Left lung (tissue), 10 donors: ENCODE results near the gene PRRX2. TPM values are rescaled to one million over a fixed set of nuclear protein-coding genes. Genes with fewer than 3 reads are reported as not detected.
A peak's percentile ranks its signal among the peaks of the same experiment; 100 is the strongest.

ENCODE experiments used
- ATAC-seq: fragments of 200-7000 bp; cut with Tn5 transposase; one replicate; pipeline ENCODE4 v1.9.1; 2020; ENCODE audit warnings: moderate library complexity
- DNase-seq, 4 donors: peaks; one replicate each; pipeline ENCODE4 v3.0.0-alpha.2; 2013 to 2020
- H3K27ac ChIP-seq, 2 donors: fragments of 200-600 bp; sonication (generic) in 1 of 2; one replicate each; pipeline versions ENCODE4 v1.5.0 to v1.8.0; 2020 to 2021
- H3K27me3 ChIP-seq, 2 donors: fragments of 200-600 bp; sonication (generic) in 1 of 2; one replicate each; pipeline versions ENCODE4 v1.5.0 to v1.8.0; 2020 to 2021
- H3K36me3 ChIP-seq, 2 donors: fragments of 200-600 bp; sonication (generic) in 1 of 2; one replicate each; pipeline versions ENCODE4 v1.5.0 to v1.8.0; 2020 to 2021
- H3K4me1 ChIP-seq, 2 donors: fragments of 200-600 bp; one replicate each; pipeline ENCODE4 v1.8.0; 2021
- H3K4me3 ChIP-seq, 2 donors: fragments of 200-600 bp; sonication (generic) in 1 of 2; one replicate each; pipeline versions ENCODE4 v1.5.0 to v1.8.0; 2020 to 2021; ENCODE audit warnings: mild to moderate bottlenecking in 1 of 2
- H3K9me3 ChIP-seq, 2 donors: fragments of 200-600 bp; sonication (generic) in 1 of 2; one replicate each; pipeline versions ENCODE4 v1.5.0 to v1.8.0; 2020 to 2021
- CTCF ChIP-seq, 2 donors: fragments of 200-600 bp; sonication (generic) in 1 of 2; IDR thresholded peaks; one replicate each; pipeline versions ENCODE4 v1.5.0 to v1.8.0; 2021; ENCODE audit warnings: antibody characterized with exemption in 2 of 2
- intact Hi-C, 2 donors: fragments of 100-400 bp; cut with DNase I; formaldehyde crosslinking; loops; one replicate each; pipeline versions ENCODE4 v1.11.2 to v1.14.2; 2022
- polyA plus RNA-seq, 6 donors: library from polyadenylated mRNA; unstranded; fragments of 120-200 nt; gene quantifications; one replicate each; pipeline ENCODE4 v1.2.1, GENCODE V29; 2013; ENCODE audit not compliant: insufficient read length in 6 of 6
- total RNA-seq, 2 donors: library from RNA; stranded (reverse); fragmentation: NEBNext Ultra II Directional; extraction: Animal tissue kit (Norgen Biotek cat#: 25700); gene quantifications; one replicate each; pipeline ENCODE4 v1.2.1, GENCODE V29; 2021
- donor health status: DM: no; HTN: yes; CAD: no.
- donor health status: DM: no; HTN: no; CAD: no.

PRRX2 gene
- total and polyA plus RNA-seq, 8 donors: 0.56 to 5.6 (median 1.0) TPM

DNA sequence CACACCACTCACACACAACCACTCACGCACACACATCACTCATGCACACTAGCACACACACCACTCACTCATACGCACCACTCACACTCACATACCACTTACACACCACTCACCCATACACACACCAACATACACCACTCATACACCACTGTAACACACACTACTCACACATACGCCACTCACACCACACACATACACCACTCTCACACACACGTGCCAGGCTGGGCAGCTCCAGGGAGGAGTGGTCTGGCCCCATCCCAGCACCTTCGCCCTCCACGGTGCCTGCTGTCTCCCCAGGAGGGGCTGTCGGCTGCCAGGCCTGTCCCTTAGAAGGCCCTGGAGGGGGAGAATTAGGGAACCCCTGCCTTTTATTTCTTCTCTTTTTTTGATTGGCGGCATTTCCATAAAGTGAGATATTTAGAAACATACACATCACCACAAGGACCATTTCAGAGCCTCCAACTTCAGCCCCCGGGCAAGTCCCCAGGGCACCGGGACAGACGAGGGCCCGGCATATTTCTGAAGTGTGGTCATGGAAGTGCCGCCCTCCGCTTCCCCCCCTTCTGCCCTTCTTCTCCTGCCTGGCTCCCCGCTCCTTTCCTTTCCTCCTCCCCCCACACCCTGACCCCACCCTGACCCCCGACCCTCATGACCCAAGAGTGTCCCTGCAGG lies 17.2 kb upstream of the PRRX2 start:
- Histone ChIP-seq H3K4me3 (no peak overlapping the region), H3K9me3 (no peaks in the 10 kb centered on the region), H3K27me3 (no peaks in the 10 kb centered on the region), H3K27ac (no peak overlapping the region), H3K4me1 (no peaks in the 10 kb centered on the region), H3K36me3 (no peaks in the 10 kb centered on the region)
- TF ChIP-seq CTCF (IDR thresholded peaks at IDR 0.05): no peak
- intact Hi-C loops: loop anchor here in 1 of 2 donors (5.0 kb wide), 1 partner anchor 139 kb away; no protein-coding TSS in a partner anchor
- DNase-seq (no peak), ATAC-seq (no peak)

DNA sequence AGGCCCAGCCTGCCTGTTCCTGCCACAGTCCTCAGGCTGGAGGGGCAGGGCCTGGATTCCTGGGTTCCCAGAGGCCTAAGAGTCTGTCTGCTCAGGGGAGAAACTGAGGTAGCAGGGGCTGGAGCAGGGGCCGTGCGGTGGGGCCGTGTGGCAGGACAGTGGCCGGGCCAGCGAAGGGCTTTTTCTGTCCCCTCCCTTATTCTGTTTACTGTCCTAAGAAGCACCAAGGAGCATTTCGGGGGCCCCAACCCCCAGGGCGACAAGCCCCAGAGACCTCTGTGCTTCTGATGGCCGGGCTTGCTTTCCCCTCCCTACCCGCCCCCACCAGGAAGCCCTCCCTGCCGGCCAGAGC lies 16.7 kb upstream of the PRRX2 start:
- no peaks in the 10 kb centered on the region for H3K27me3 ChIP-seq
- DNase-seq: peak in 1 of 4 donors; percentile 65
- intact Hi-C loops: loop anchor here in 1 of 2 donors (5.0 kb wide), 1 partner anchor 139 kb away; no protein-coding TSS in a partner anchor

GRCh38 chr9:129649726-129650679 lies 15.4 kb upstream of the PRRX2 start:
- Histone ChIP-seq H3K36me3 (no peaks in the 10 kb centered on the region), H3K4me3 (no peak overlapping the region), H3K4me1 (no peaks in the 10 kb centered on the region), H3K27me3 (no peaks in the 10 kb centered on the region), H3K27ac (no peak overlapping the region), H3K9me3 (no peaks in the 10 kb centered on the region)
- ATAC-seq: no peak
- TF ChIP-seq CTCF (IDR thresholded peaks at IDR 0.05): no peak
- peak in 1 of 4 donors; percentile 62 for DNase-seq
- intact Hi-C loops: loop anchor here in 1 of 2 donors (5.0 kb wide), 1 partner anchor 137 kb away; no protein-coding TSS in a partner anchor

More for the DNA sequence above, 16.7 kb upstream of the PRRX2 start:
- no peaks in the 10 kb centered on the region for H3K36me3 ChIP-seq
- no peaks in the 10 kb centered on the region for H3K9me3 ChIP-seq
- no peak for ATAC-seq
- no peak overlapping the region for H3K4me3 ChIP-seq
- no peaks in the 10 kb centered on the region for H3K4me1 ChIP-seq
- no peak for TF ChIP-seq CTCF (IDR thresholded peaks at IDR 0.05)
- H3K27ac ChIP-seq: no peak overlapping the region

- Histone ChIP-seq H3K9me3 (no peaks in the 10 kb centered on the region), H3K4me3 (no peak overlapping the region), H3K27me3 (no peaks in the 10 kb centered on the region), H3K27ac (no peak overlapping the region), H3K36me3 (no peaks in the 10 kb centered on the region), H3K4me1 (no peaks in the 10 kb centered on the region)
- intact Hi-C loops: no loop called here
- no peak for TF ChIP-seq CTCF (IDR thresholded peaks at IDR 0.05)
- ATAC-seq (no peak), DNase-seq (no peak)
Measured at GRCh38 chr9:129650680-129651235, 14.7 kb upstream of the PRRX2 start.
